ENCODE data around the gene BTD. TPM values are rescaled to one million over a fixed set of nuclear protein-coding genes. Genes with fewer than 3 reads are reported as not detected.

Gene BTD
- total and polyA plus RNA-seq, 10 of the 15 experiments (the other 5 are each of a cell fraction or from before 2014, with no cell fraction given), result 3.4 to 10.3 (median 5.0) TPM

- Histone ChIP-seq H3K4me2 (ENCODE audit: control insufficient read depth, insufficient read depth) (no peak overlapping the region), H3K4me3 (no peak overlapping the region), H4K20me1 (ENCODE audit: control insufficient read depth, insufficient read depth) (no peaks in the 10 kb centered on the region), H3K4me1 (ENCODE audit: control insufficient read depth, insufficient read depth, low read length) (peaks cover 23% of the 10 kb centered on the region), H3K79me2 (ENCODE audit: control insufficient read depth, insufficient read depth, low read length) (no peaks in the 10 kb centered on the region), H3K36me3 (ENCODE audit: control insufficient read depth in 2 of 2, insufficient read depth in 2 of 2, low read length in 1 of 2) (no peaks in the 10 kb centered on the region), H3K27me3 (replicated peaks in 1 of 2; ENCODE audit: control insufficient read depth in 2 of 2, insufficient read depth in 2 of 2, low read length in 1 of 2) (no peaks in the 10 kb centered on the region), H2AFZ (ENCODE audit: control insufficient read depth, low read depth, low read length) (no peak overlapping the region), H3K9ac (ENCODE audit: control insufficient read depth, insufficient read depth, low read length) (no peak overlapping the region), H3K9me3 (replicated peaks; ENCODE audit: control insufficient read depth, insufficient read depth, low read length) (no peaks in the 10 kb centered on the region), H3K27ac (ENCODE audit: control insufficient read depth, insufficient read depth) (no peak overlapping the region)
- 86% methylated on average over 4 of the region's 4 CpGs for WGBS (ENCODE audit: insufficient coverage, insufficient replicate concordance, low lambda C conversion rate, missing lambda C conversion rate)
- in situ Hi-C loops (cut with MboI) (no loop called here), intact Hi-C loops (cut with micrococcal nuclease; ENCODE audit: unreplicated experiment) (loop anchor here (5.0 to 10.0 kb wide), 2 partner anchors 35 to 543 kb away; partner anchors contain the start of gene GALNT15)
- FAIRE-seq, result no peak
- CTCF ChIA-PET, result interaction anchor here (2.1 to 7.5 kb wide), 2 partner anchors 35 to 177 kb away, joined by 5 to 288 read pairs; no protein-coding TSS in a partner anchor
- SMC1A ChIA-PET (ENCODE audit: uncharacterized antibody, unreplicated experiment), result interaction anchor here (14.5 kb wide), 1 partner anchor 178 kb away, joined by 362 read pairs; no protein-coding TSS in a partner anchor
- RAD21 ChIA-PET (ENCODE audit: unreplicated experiment), result no interaction called here
- ATAC-seq, result no peak
- TF ChIP-seq NR2C2 (IDR thresholded peaks at IDR 0.05; ENCODE audit: borderline replicate concordance, control insufficient read depth, insufficient read length, low read depth) (no peak), RUNX3 (IDR thresholded peaks at IDR 0.05; ENCODE audit: low read length) (no peak), BCL3 (IDR thresholded peaks at IDR 0.05; ENCODE audit: borderline replicate concordance, insufficient read depth, low read depth, low read length, poor library complexity, severe bottlenecking) (no peak), ZNF207 (IDR thresholded peaks at IDR 0.05; ENCODE audit: borderline replicate concordance) (no peak), POLR2AphosphoS2 (IDR thresholded peaks at IDR 0.05; ENCODE audit: low read depth, low read length) (no peak), ESRRA (IDR thresholded peaks at IDR 0.05; ENCODE audit: low read length) (no peak)
- POLR2A ChIA-PET, result interaction anchor here (1.9 kb wide), 1 partner anchor 164 kb away, joined by 5 read pairs; no protein-coding TSS in a partner anchor
- no peak for DNase-seq (ENCODE audit: low read depth, low spot score)
- BruUV-seq (replicated peaks), result no TSS peak
These were observed 30.7 kb downstream of the BTD start for GRCh38 chr3:15632212-15632580.
